K562 (cell line): Measurements from ENCODE around the gene MRPL19. TPM values are rescaled to one million over a fixed set of nuclear protein-coding genes. Genes with fewer than 3 reads are reported as not detected.

Experiments used
- ATAC-seq: fragments of 200-7000 bp; cut with Tn5 transposase; 3 replicates; pipeline ENCODE4 v1.9.1; 2020; ENCODE audit warnings: moderate library complexity
- BruUV-seq: library from RNA; stranded (reverse); fragments of 400-500 nt; replicated peaks from 2 replicates; lab custom pipeline; 2021; lab: Mats Ljungman, UMichigan
- CTCF ChIA-PET: fragments of 300-600 bp; formaldehyde crosslinking; extraction: SDS; loops from one replicate; lab custom pipeline; 2021; ENCODE audit warnings: low intra/inter-chr PET ratio; lab: Yijun Ruan, JAX
- POLR2A ChIA-PET: fragments of 300-600, 350-650 bp; sonication (Branson Sonifier 250); formaldehyde crosslinking; extraction: SDS; loops from one replicate; lab custom pipeline; 2021; ENCODE audit warnings: antibody characterized with exemption, inconsistent platforms; lab: Yijun Ruan, JAX
- DNase-seq, 4 experiments: peaks; one replicate each; pipeline versions ENCODE4 v3.0.0 to v3.0.0-alpha.2; 2011 to 2018; ENCODE audit warnings: low spot score in 3 of 4, mixed read lengths in 3 of 4; ENCODE audit errors: extremely low read depth in 1 of 4
- FAIRE-seq: peaks from 2 replicates; lab custom pipeline; 2011; peaks lifted over from hg19 to GRCh38; lab: Jason Lieb, UNC
- H2AFZ ChIP-seq: 2 replicates; pipeline ENCODE4 v1.6.0; 2011; ENCODE audit warnings: low read depth, low read length, control low read depth, inconsistent platforms
- H3K27ac ChIP-seq: fragments of 200-600 bp; 3 replicates; pipeline ENCODE4 v1.8.0; 2011; ENCODE audit warnings: low read depth, mild to moderate bottlenecking, control low read depth, inconsistent platforms, low read length, moderate library complexity, mixed read lengths; ENCODE audit errors: extremely low read depth
- H3K27me3 ChIP-seq, 2 experiments: fragments of 300-600 bp in 1 of 2; 2 replicates in 1 of 2; 3 replicates in 1 of 2; pipeline versions ENCODE4 v1.6.0 to v1.8.0; 2011; ENCODE audit warnings: inconsistent platforms in 2 of 2, low read length in 2 of 2, mild to moderate bottlenecking in 1 of 2, mixed read lengths in 1 of 2, moderate library complexity in 1 of 2; ENCODE audit not compliant: control insufficient read depth in 2 of 2, insufficient read depth in 2 of 2
- H3K36me3 ChIP-seq: fragments of 300-600 bp; 3 replicates; pipeline ENCODE4 v1.8.0; 2011; ENCODE audit warnings: mild to moderate bottlenecking, low read length, inconsistent platforms; ENCODE audit not compliant: control insufficient read depth, insufficient read depth
- H3K4me1 ChIP-seq, 2 experiments: fragments of 200-600 bp in 1 of 2; replicated peaks in 1 of 2; 2 replicates in 1 of 2; 3 replicates in 1 of 2; pipeline versions ENCODE4 v1.5.1 to v1.8.0; 2011; ENCODE audit warnings: inconsistent platforms in 2 of 2, low read length in 2 of 2, mild to moderate bottlenecking in 1 of 2, mixed read lengths in 1 of 2, moderate library complexity in 1 of 2; ENCODE audit not compliant: control insufficient read depth in 2 of 2, insufficient read depth in 2 of 2
- H3K4me2 ChIP-seq: 2 replicates; pipeline ENCODE4 v1.6.1; 2011; ENCODE audit warnings: low read length, control low read depth, inconsistent platforms, mixed read lengths; ENCODE audit not compliant: insufficient read depth
- H3K4me3 ChIP-seq: fragments of 200-600 bp; sonication (generic), shearing (Covaris generic); 2 replicates; pipeline ENCODE4 v1.5.1; 2016; ENCODE audit warnings: control low read depth, inconsistent platforms
- H3K79me2 ChIP-seq: fragments of 200-600 bp; 3 replicates; pipeline ENCODE4 v1.8.0; 2011; ENCODE audit warnings: low read length, inconsistent platforms; ENCODE audit not compliant: control insufficient read depth, insufficient read depth
- H3K9ac ChIP-seq, 2 experiments: 2 replicates each; pipeline versions ENCODE4 v1.6.0 to v1.6.1; 2011; ENCODE audit warnings: low read depth in 2 of 2, low read length in 2 of 2, control low read depth in 1 of 2, inconsistent platforms in 1 of 2, mild to moderate bottlenecking in 1 of 2, mixed read lengths in 1 of 2; ENCODE audit not compliant: insufficient read depth in 1 of 2
- H3K9me1 ChIP-seq: one replicate; pipeline ENCODE4 v1.6.0; 2011; ENCODE audit warnings: inconsistent platforms, mild to moderate bottlenecking, low read length, moderate library complexity; ENCODE audit not compliant: control insufficient read depth, insufficient read depth
- H3K9me3 ChIP-seq: replicated peaks from 2 replicates; pipeline ENCODE4 v1.5.1; 2011; ENCODE audit warnings: low read depth, low read length, inconsistent platforms; ENCODE audit not compliant: control insufficient read depth, insufficient read depth
- H4K20me1 ChIP-seq: replicated peaks from 2 replicates; pipeline ENCODE4 v1.6.1; 2011; ENCODE audit warnings: low read length, inconsistent platforms, mixed read lengths; ENCODE audit not compliant: control insufficient read depth, insufficient read depth
- BCOR ChIP-seq: fragments of 450-650 bp; IDR thresholded peaks from 2 replicates; pipeline ENCODE4 v1.6.1; 2016
- CBX5 ChIP-seq: IDR thresholded peaks from 2 replicates; pipeline ENCODE4 v1.6.1; 2014; ENCODE audit warnings: low read depth, borderline replicate concordance
- CBX8 ChIP-seq: fragments of 200-600 bp; sonication (generic); IDR thresholded peaks from 2 replicates; pipeline ENCODE4 v1.6.1; 2012; ENCODE audit warnings: borderline replicate concordance, mixed run types, low read depth, mild to moderate bottlenecking, moderate library complexity, mixed read lengths, low read length, control low read depth, inconsistent platforms; ENCODE audit not compliant: poor library complexity, severe bottlenecking; ENCODE audit errors: extremely low read depth
- CHD2 ChIP-seq: IDR thresholded peaks from 2 replicates; pipeline ENCODE4 v1.6.1; 2011; ENCODE audit warnings: low read depth, low read length
- E2F3 ChIP-seq: fragments of 250-450 bp; sonication (Bioruptor Pico); IDR thresholded peaks from 2 replicates; pipeline ENCODE4 v1.4.0; 2020; ENCODE audit warnings: mild to moderate bottlenecking
- LARP7 ChIP-seq: fragments of 450-650 bp; IDR thresholded peaks from 2 replicates; pipeline ENCODE4 v1.6.1; 2016
- MNT ChIP-seq, 2 experiments: fragments of 450-650 bp; conservative IDR thresholded peaks; 2 replicates each; pipeline ENCODE4 v1.6.1; 2017; ENCODE audit warnings: mild to moderate bottlenecking in 2 of 2, moderate library complexity in 2 of 2
- SIRT6 ChIP-seq: IDR thresholded peaks from one replicate; pipeline ENCODE4 v1.6.1; 2012; ENCODE audit warnings: low read depth, mild to moderate bottlenecking, control low read depth, inconsistent platforms, low read length, moderate library complexity
- SMARCC2 ChIP-seq: fragments of 450-650 bp; IDR thresholded peaks from 2 replicates; pipeline ENCODE4 v1.6.1; 2017; ENCODE audit warnings: antibody characterized with exemption, moderate library complexity, mild to moderate bottlenecking, low read depth
- SP1 ChIP-seq: sonication (generic); formaldehyde crosslinking; IDR thresholded peaks from 2 replicates; pipeline ENCODE4 v1.8.1; 2022; ENCODE audit warnings: mild to moderate bottlenecking, missing genetic modification reagents
- ZBTB7A ChIP-seq: IDR thresholded peaks from 2 replicates; pipeline ENCODE4 v1.6.1; 2011; ENCODE audit warnings: low read depth, mild to moderate bottlenecking, low read length, moderate library complexity, borderline replicate concordance; ENCODE audit not compliant: control insufficient read depth
- ZNF12 ChIP-seq: sonication (generic); formaldehyde crosslinking; IDR thresholded peaks from 2 replicates; pipeline ENCODE4 v1.4.0; 2020; ENCODE audit warnings: mild to moderate bottlenecking, missing genetic modification reagents
- ZNF583 ChIP-seq: fragments of 250-450 bp; sonication (Bioruptor Pico); IDR thresholded peaks from 2 replicates; pipeline ENCODE4 v1.4.0; 2020
- ZNF699 ChIP-seq: fragments of 250-450 bp; sonication (Bioruptor Pico); IDR thresholded peaks from 2 replicates; pipeline ENCODE4 v1.8.0; 2021; ENCODE audit warnings: mild to moderate bottlenecking, moderate library complexity; ENCODE audit not compliant: insufficient replicate concordance
- WGBS: fragments of 100-300 bp; shearing (Covaris generic); methylation state at CpG from one replicate; pipeline ENCODE4 v1.1.6; 2016; ENCODE audit warnings: low coverage, mixed read lengths; ENCODE audit not compliant: insufficient coverage; ENCODE audit errors: missing lambda C conversion rate; 5-methylcytosine and 5-hydroxymethylcytosine counted together
- in situ Hi-C: fragments of 300-500 bp; cut with MboI; formaldehyde crosslinking; loops from 4 replicates; pipeline ENCODE4 v1.15.0; 2018; ENCODE audit warnings: inconsistent platforms, mixed read lengths
- intact Hi-C: fragments of 100-400 bp; cut with micrococcal nuclease; formaldehyde crosslinking; loops from 2 replicates; pipeline ENCODE4 v1.14.2; 2022
- polyA plus RNA-seq, 8 experiments: library from polyadenylated mRNA; depleted of rRNA in 4 of 8; stranded (reverse) in 5 of 8; unstranded in 3 of 8; fragments of >200 nt; fragmentation: Nextera tagmentation in 2 of 8; fragmentation: Illumina TruSeq in 1 of 8; extraction: Ambion mirVana in 2 of 8; extraction: Trizol in 1 of 8; gene quantifications; 2 replicates each; pipeline versions ENCODE4 v1.2.1 to v1.2.3, GENCODE V29; 2011 to 2014; ENCODE audit warnings: inconsistent platforms in 1 of 8, missing spikeins in 1 of 8
- total RNA-seq, 7 experiments: library from RNA; depleted of rRNA in 6 of 7; stranded (reverse); fragments of >200 nt in 6 of 7; fragmentation: Illumina TruSeq in 2 of 7; extraction: Trizol in 2 of 7; gene quantifications; 2 replicates each; pipeline versions ENCODE4 v1.2.1 to v1.2.3, GENCODE V29; 2011 to 2021; ENCODE audit warnings: low replicate concordance in 1 of 7
- TF ChIP-seq, protein P1 (sequence below): fragments of 250-450 bp; sonication (Bioruptor Pico); IDR thresholded peaks from 2 replicates; pipeline ENCODE4 v1.6.1; 2021; ENCODE audit warnings: mild to moderate bottlenecking
- TF ChIP-seq, protein P2 (sequence below), 2 experiments: IDR thresholded peaks; 2 replicates each; pipeline ENCODE4 v1.6.1; 2011; ENCODE audit warnings: borderline replicate concordance in 1 of 2, control low read depth in 1 of 2, low read depth in 1 of 2, low read length in 1 of 2, mild to moderate bottlenecking in 1 of 2, mixed read lengths in 1 of 2, moderate library complexity in 1 of 2; ENCODE audit not compliant: insufficient read depth in 1 of 2, insufficient read length in 1 of 2, poor library complexity in 1 of 2, severe bottlenecking in 1 of 2; ENCODE audit errors: extremely low read depth in 1 of 2
- TF ChIP-seq, protein P3 (sequence below), 2 experiments: fragments of 450-650 bp in 1 of 2; sonication (generic) in 1 of 2; formaldehyde crosslinking in 1 of 2; IDR thresholded peaks in 1 of 2; conservative IDR thresholded peaks in 1 of 2; 2 replicates each; pipeline versions ENCODE4 v1.6.1 to v1.8.1; 2016 to 2023; ENCODE audit warnings: mild to moderate bottlenecking in 2 of 2, moderate library complexity in 2 of 2, inconsistent platforms in 1 of 2, missing genetic modification reagents in 1 of 2

Gene MRPL19
- total and polyA plus RNA-seq, 9 of the 15 experiments (the other 6 are each of a cell fraction or from before 2014, with no cell fraction given) = 9.7 to 65.9 (median 56.1) TPM

DNA sequence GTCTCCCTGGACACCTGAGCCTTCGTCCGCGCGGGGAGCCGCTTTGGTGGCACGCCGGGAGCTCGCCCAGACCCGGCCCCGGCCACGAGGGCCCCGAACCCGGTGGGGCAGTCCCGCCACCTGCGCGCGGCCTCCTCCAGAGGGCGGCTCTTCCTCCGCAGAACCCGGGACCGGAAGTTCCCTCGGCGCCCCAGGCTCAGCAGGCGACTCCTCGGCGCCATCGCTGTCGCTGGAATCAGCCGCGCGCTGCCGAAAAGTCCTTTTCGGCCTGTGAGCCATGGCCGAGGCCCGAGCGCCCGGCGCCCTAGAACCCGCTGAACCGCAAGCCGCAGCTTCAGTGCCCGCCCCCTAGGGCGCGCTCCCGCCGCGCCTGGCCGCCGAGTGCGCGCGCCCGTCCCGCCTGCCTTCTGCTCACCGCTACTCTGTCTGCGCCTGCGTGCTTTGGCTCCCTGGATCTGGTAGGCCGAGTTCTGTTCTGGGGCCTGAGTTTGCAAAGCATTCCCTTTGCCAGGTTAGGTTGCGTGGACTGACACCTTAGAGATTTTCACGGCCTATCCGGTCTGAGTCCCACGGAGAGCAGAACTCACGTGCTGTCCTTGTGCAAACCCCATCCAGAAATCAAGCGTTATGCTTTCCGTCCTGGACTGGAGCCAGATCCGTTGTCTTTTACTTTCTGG lies 64.1 kb downstream of the MRPL19 start, which contains the start of gene GCFC2:
Gene GCFC2, minus strand, starts transcription at position 339 of the 677 bp plus-strand sequence. Its CDS starts 60 bp downstream, at position 279.
- peaks cover 34% of the 10 kb centered on the region for H3K79me2 ChIP-seq
- ChIA-PET POLR2A (interaction anchor here (0.9 to 1.5 kb wide), 5 partner anchors 11 to 193 kb away, joined by 3 to 5 read pairs (median 4); no protein-coding TSS in a partner anchor), CTCF (interaction anchor here (0.6 kb wide), 1 partner anchor 66 kb away, joined by 3 read pairs; no protein-coding TSS in a partner anchor)
- no peaks in the 10 kb centered on the region for H3K9me3 ChIP-seq
- FAIRE-seq = peak; percentile 79
- BruUV-seq = no TSS peak
- peak; percentile 92 to 94 (median 94) for DNase-seq
- no peaks in the 10 kb centered on the region for H3K9me1 ChIP-seq
- in situ Hi-C loops (no loop called here), intact Hi-C loops (loop anchor here (2.0 kb wide), 1 partner anchor 64 kb away; the partner anchor contains the start of gene MRPL19)
- peak within 1 kb of the TSS; percentile 100 for H2AFZ ChIP-seq
- H4K20me1 ChIP-seq = no peaks in the 10 kb centered on the region
- H3K27me3 ChIP-seq = peaks cover 0 to 2% of the 10 kb centered on the region in 2 experiments; a peak in 3 of 5 replicates
- H3K4me1 ChIP-seq = peaks cover 3 to 12% of the 10 kb centered on the region in 2 experiments; a peak in 1 of 5 replicates
- peak within 1 kb of the TSS; percentile 95 for H3K27ac ChIP-seq
- WGBS = 2% methylated on average over 43 of the region's 66 CpGs
- H3K4me2 ChIP-seq = peak within 1 kb of the TSS; percentile 90
- ATAC-seq = peak; percentile 96
- H3K36me3 ChIP-seq = peaks cover 11% of the 10 kb centered on the region
- H3K9ac ChIP-seq = peak within 1 kb of the TSS; percentile 82 to 96
- peak within 1 kb of the TSS; percentile 52 for H3K4me3 ChIP-seq
- TF ChIP-seq SP1 (CRISPR knock-in tag) (peak; percentile 43; the same call in 1 of the 2 replicates), ZNF583 (CRISPR knock-in tag) (no peak), ZBTB7A (no peak), ZNF699 (CRISPR knock-in tag) (no peak), SIRT6 (no peak), E2F3 (CRISPR knock-in tag) (no peak; the same call in 1 of the 2 replicates), CBX8 (no peak), CBX5 (peak; percentile 23; the same call in 1 of the 2 replicates), CHD2 (no peak), ZNF12 (peak; percentile 84), MNT (conservative IDR thresholded peaks at IDR 0.05) (peak; percentile 84 to 91), SMARCC2 (no peak), BCOR (no peak), LARP7 (no peak)
- TF ChIP-seq, protein P1, sequence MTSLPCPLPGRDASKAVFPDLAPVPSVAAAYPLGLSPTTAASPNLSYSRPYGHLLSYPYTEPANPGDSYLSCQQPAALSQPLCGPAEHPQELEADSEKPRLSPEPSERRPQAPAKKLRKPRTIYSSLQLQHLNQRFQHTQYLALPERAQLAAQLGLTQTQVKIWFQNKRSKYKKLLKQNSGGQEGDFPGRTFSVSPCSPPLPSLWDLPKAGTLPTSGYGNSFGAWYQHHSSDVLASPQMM (CRISPR knock-in tag) = no peak
- TF ChIP-seq, protein P2, sequence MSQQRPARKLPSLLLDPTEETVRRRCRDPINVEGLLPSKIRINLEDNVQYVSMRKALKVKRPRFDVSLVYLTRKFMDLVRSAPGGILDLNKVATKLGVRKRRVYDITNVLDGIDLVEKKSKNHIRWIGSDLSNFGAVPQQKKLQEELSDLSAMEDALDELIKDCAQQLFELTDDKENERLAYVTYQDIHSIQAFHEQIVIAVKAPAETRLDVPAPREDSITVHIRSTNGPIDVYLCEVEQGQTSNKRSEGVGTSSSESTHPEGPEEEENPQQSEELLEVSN (IDR thresholded peaks at IDR 0.05; ENCODE audit: borderline replicate concordance in 1 of 2, extremely low read depth in 1 of 2, insufficient read depth in 1 of 2, insufficient read length in 1 of 2, low read depth in 1 of 2, low read length in 1 of 2, poor library complexity in 1 of 2, severe bottlenecking in 1 of 2) = peak; percentile 97 to 98
- TF ChIP-seq, protein P3, sequence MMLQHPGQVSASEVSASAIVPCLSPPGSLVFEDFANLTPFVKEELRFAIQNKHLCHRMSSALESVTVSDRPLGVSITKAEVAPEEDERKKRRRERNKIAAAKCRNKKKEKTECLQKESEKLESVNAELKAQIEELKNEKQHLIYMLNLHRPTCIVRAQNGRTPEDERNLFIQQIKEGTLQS (IDR thresholded peaks at IDR 0.05) = no peak
- TF ChIP-seq, protein P3 (CRISPR knock-in tag; conservative IDR thresholded peaks at IDR 0.05) = no peak
